HL-60 (cell line): ENCODE results near the gene TP73.

Source experiments
- DNase-seq, 2 experiments: peaks; one replicate each; pipeline ENCODE4 v3.0.0-alpha.2; 2010 to 2020; ENCODE audit warnings: low read depth in 1 of 2, low spot score in 1 of 2
- H3K27ac ChIP-seq: fragments of 250-450 bp; sonication (Bioruptor Pico); replicated peaks from 2 replicates; pipeline ENCODE4 v1.5.1; 2020; ENCODE audit warnings: mild to moderate bottlenecking, moderate library complexity
- H3K27me3 ChIP-seq: fragments of 250-450 bp; sonication (Bioruptor Pico); 2 replicates; pipeline ENCODE4 v1.5.1; 2021; ENCODE audit warnings: mild to moderate bottlenecking, moderate library complexity; ENCODE audit not compliant: insufficient read depth, poor library complexity, severe bottlenecking
- H3K4me3 ChIP-seq: replicated peaks from 2 replicates; pipeline ENCODE4 v1.5.1; 2011; ENCODE audit warnings: mild to moderate bottlenecking, control low read depth, low read length; ENCODE audit not compliant: insufficient read depth
- CTCF ChIP-seq: IDR thresholded peaks from one replicate; pipeline ENCODE4 v1.5.1; 2011; ENCODE audit warnings: low read length, control low read depth, inconsistent platforms; ENCODE audit not compliant: insufficient read depth
- GABPA ChIP-seq: IDR thresholded peaks from 2 replicates; pipeline ENCODE4 v1.6.1; 2012; ENCODE audit warnings: low read depth
- POLR2AphosphoS5 ChIP-seq: IDR thresholded peaks from 2 replicates; pipeline ENCODE4 v1.6.1; 2012; ENCODE audit warnings: low read depth
- SPI1 ChIP-seq: IDR thresholded peaks from 2 replicates; pipeline ENCODE4 v1.6.1; 2012; ENCODE audit warnings: low read depth, mild to moderate bottlenecking, borderline replicate concordance
- TF ChIP-seq, protein P1 (sequence below): IDR thresholded peaks from 2 replicates; pipeline ENCODE4 v1.6.1; 2012; ENCODE audit warnings: low read depth; ENCODE audit not compliant: insufficient replicate concordance

Gene TP73

GRCh38 chr1:3783651-3784474, 131.5 kb downstream of the TP73 start:
- Histone ChIP-seq H3K27me3 (no peaks in the 10 kb centered on the region), H3K4me3 (no peak overlapping the region), H3K27ac (no peak overlapping the region)
- TF ChIP-seq SPI1 (no peak), GABPA (no peak), CTCF (no peak), POLR2AphosphoS5 (no peak)
- TF ChIP-seq, protein P1, sequence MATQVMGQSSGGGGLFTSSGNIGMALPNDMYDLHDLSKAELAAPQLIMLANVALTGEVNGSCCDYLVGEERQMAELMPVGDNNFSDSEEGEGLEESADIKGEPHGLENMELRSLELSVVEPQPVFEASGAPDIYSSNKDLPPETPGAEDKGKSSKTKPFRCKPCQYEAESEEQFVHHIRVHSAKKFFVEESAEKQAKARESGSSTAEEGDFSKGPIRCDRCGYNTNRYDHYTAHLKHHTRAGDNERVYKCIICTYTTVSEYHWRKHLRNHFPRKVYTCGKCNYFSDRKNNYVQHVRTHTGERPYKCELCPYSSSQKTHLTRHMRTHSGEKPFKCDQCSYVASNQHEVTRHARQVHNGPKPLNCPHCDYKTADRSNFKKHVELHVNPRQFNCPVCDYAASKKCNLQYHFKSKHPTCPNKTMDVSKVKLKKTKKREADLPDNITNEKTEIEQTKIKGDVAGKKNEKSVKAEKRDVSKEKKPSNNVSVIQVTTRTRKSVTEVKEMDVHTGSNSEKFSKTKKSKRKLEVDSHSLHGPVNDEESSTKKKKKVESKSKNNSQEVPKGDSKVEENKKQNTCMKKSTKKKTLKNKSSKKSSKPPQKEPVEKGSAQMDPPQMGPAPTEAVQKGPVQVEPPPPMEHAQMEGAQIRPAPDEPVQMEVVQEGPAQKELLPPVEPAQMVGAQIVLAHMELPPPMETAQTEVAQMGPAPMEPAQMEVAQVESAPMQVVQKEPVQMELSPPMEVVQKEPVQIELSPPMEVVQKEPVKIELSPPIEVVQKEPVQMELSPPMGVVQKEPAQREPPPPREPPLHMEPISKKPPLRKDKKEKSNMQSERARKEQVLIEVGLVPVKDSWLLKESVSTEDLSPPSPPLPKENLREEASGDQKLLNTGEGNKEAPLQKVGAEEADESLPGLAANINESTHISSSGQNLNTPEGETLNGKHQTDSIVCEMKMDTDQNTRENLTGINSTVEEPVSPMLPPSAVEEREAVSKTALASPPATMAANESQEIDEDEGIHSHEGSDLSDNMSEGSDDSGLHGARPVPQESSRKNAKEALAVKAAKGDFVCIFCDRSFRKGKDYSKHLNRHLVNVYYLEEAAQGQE = no peak
- no peak for DNase-seq

DNA sequence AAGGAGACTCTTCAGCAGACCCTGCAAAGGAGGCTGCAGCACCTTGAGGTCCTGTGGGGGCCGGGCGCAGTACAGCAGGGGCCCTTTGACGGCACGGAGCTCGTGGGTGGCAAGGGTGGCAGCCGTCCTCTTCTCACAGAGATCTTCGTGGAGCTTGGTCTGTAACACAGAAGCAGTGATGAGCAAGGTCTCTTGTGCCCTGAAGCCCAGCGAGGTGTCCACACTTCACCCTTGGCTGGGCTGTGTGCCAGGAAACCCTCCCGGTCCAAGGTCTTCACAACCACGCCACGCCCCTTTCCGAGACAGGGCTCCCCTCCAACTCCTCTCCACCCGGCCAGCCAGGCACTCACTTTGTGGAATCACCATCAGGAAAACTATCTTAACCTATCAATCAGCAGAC, 132.7 kb downstream of the TP73 start:
- Histone ChIP-seq H3K4me3 (no peak overlapping the region), H3K27me3 (no peaks in the 10 kb centered on the region), H3K27ac (no peak overlapping the region)
- no peak for DNase-seq
- TF ChIP-seq POLR2AphosphoS5 (no peak), SPI1 (no peak)
- TF ChIP-seq, protein P1 = no peak

- Histone ChIP-seq H3K27me3 (no peaks in the 10 kb centered on the region), H3K4me3 (no peak overlapping the region), H3K27ac (no peak overlapping the region)
- TF ChIP-seq CTCF = peak; percentile 28
- TF ChIP-seq SPI1 = no peak
- no peak for TF ChIP-seq GABPA
- no peak for TF ChIP-seq POLR2AphosphoS5
- DNase-seq = peak in 1 of 2 experiments; percentile 35
Measured at GRCh38 chr1:3785456-3786157, 133.3 kb downstream of the TP73 start.
